Activated CD8-positive, alpha-beta memory T cell treated with anti-CD3 and anti-CD28 coated beads, Interleukin-2, amount 10 ng/mL, durations not matched to agents 7 days and 5 days (primary cell): ENCODE data around the gene RBMS1. TPM values are rescaled to one million over a fixed set of nuclear protein-coding genes. Genes with fewer than 3 reads are reported as not detected.

Source experiments
- ATAC-seq: fragments of 150-1000 bp; cut with Tn5 transposase; one replicate; pipeline ENCODE4 v1.10.0; 2021; ENCODE audit warnings: moderate library complexity
- CTCF ChIA-PET: fragments of 350-600 bp; sonication (Branson Sonifier 250); formaldehyde crosslinking; loops from one replicate; lab custom pipeline; 2021; ENCODE audit warnings: antibody characterized with exemption; lab: Charles Lee
- DNase-seq: peaks from one replicate; pipeline ENCODE4 v3.0.0-alpha.2; 2020
- H3K27ac Mint-ChIP-seq: one replicate; pipeline ENCODE4 v1.8.0; 2021; ENCODE audit warnings: mild to moderate bottlenecking, mixed read lengths
- H3K27me3 Mint-ChIP-seq: one replicate; pipeline ENCODE4 v1.8.0; 2021; ENCODE audit warnings: mixed read lengths
- H3K36me3 Mint-ChIP-seq: one replicate; pipeline ENCODE4 v1.8.0; 2021; ENCODE audit warnings: mild to moderate bottlenecking, mixed read lengths
- H3K4me1 Mint-ChIP-seq: one replicate; pipeline ENCODE4 v1.8.0; 2021; ENCODE audit warnings: mixed read lengths
- H3K4me3 Mint-ChIP-seq: one replicate; pipeline ENCODE4 v1.8.0; 2021; ENCODE audit warnings: mild to moderate bottlenecking, moderate library complexity, mixed read lengths
- H3K9me3 Mint-ChIP-seq: one replicate; pipeline ENCODE4 v1.8.0; 2022; ENCODE audit warnings: low read depth, mixed read lengths
- total RNA-seq, 2 experiments: library from RNA; stranded (reverse); gene quantifications; one replicate each; pipeline ENCODE4 v1.2.3, GENCODE V29; 2021

The RBMS1 gene
- total RNA-seq, 2 experiments from 2014 or later, result 41.8 to 54.9 TPM

GRCh38 chr2:160291382-160291781 is 202.2 kb downstream of the RBMS1 start:
- Mint-ChIP-seq H3K4me3 (no peak overlapping the region), H3K9me3 (no peaks in the 10 kb centered on the region), H3K27ac (no peak overlapping the region), H3K27me3 (no peaks in the 10 kb centered on the region), H3K4me1 (peaks cover 21% of the 10 kb centered on the region), H3K36me3 (peaks cover 46% of the 10 kb centered on the region)
- DNase-seq, result no peak
- CTCF ChIA-PET, result interaction anchor here (0.9 kb wide), 1 partner anchor 22 kb away, joined by 6 read pairs; no protein-coding TSS in a partner anchor
- ATAC-seq, result no peak

DNA sequence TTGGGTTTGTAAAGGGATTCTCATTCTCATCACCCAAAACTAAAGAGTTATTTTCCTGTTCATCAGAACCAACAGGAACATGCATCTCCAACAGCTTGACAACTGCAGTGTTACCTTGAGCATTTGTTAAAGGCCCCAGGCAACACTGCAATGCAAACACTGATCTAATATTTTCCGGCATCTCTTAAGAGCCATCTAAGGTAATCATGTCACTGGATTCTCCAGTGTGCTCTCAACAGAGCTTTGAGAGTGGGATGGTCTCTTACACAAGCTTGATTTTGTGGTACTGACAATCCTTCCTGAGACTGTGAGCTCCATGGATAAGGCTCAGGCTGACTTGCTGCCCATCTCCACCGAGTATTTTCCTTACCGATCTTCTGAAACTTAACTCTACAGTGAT is 203.0 kb downstream of the RBMS1 start:
- H3K27me3 Mint-ChIP-seq, result no peaks in the 10 kb centered on the region
- H3K4me1 Mint-ChIP-seq, result peaks cover 14% of the 10 kb centered on the region
- H3K4me3 Mint-ChIP-seq, result no peak overlapping the region
- CTCF ChIA-PET, result interaction anchor here (0.9 to 2.2 kb wide), 2 partner anchors 21 kb away, joined by 6 to 8 read pairs; no protein-coding TSS in a partner anchor
- H3K27ac Mint-ChIP-seq, result no peak overlapping the region
- ATAC-seq (no peak), DNase-seq (no peak)
- H3K36me3 Mint-ChIP-seq, result peaks cover 39% of the 10 kb centered on the region
- no peaks in the 10 kb centered on the region for H3K9me3 Mint-ChIP-seq

GRCh38 chr2:160289831-160290230 is 203.8 kb downstream of the RBMS1 start:
- H3K4me1 Mint-ChIP-seq, result peaks cover 7% of the 10 kb centered on the region
- no peak overlapping the region for H3K27ac Mint-ChIP-seq
- ATAC-seq (no peak), DNase-seq (no peak)
- CTCF ChIA-PET, result interaction anchor here (0.8 to 2.2 kb wide), 3 partner anchors 20 to 628 kb away, joined by 3 to 8 read pairs (median 3); no protein-coding TSS in a partner anchor
- peaks cover 35% of the 10 kb centered on the region for H3K36me3 Mint-ChIP-seq
- H3K4me3 Mint-ChIP-seq, result no peak overlapping the region
- H3K27me3 Mint-ChIP-seq, result no peaks in the 10 kb centered on the region
- no peaks in the 10 kb centered on the region for H3K9me3 Mint-ChIP-seq

DNA sequence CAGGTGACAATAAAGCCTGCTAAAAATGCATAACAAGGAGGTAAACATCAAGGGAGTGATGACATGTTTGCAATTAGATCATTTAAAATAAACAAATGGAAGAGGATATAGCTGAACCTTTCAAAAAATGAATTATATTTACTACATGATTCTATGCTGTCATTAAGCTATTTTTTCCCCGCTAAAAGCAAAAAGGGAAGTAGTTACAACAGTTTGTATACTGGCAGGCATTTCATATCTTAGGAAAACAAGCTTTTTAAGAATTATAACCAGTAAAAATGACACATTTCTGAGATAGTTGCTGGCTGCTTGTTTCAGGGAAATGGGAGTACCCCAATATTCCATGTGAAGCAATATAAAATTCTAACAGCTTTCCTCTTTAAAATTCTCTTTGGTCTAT is 204.5 kb downstream of the RBMS1 start:
- ATAC-seq (no peak), DNase-seq (no peak)
- Mint-ChIP-seq H3K27me3 (no peaks in the 10 kb centered on the region), H3K4me3 (no peak overlapping the region), H3K4me1 (peaks cover under 1% of the 10 kb centered on the region), H3K27ac (no peak overlapping the region), H3K36me3 (peaks cover 36% of the 10 kb centered on the region), H3K9me3 (no peaks in the 10 kb centered on the region)
- CTCF ChIA-PET, result interaction anchor here (0.8 to 2.2 kb wide), 4 partner anchors 19 to 681 kb away, joined by 3 to 8 read pairs (median 3); no protein-coding TSS in a partner anchor

- no peaks in the 10 kb centered on the region for H3K27me3 Mint-ChIP-seq
- H3K4me3 Mint-ChIP-seq, result no peak overlapping the region
- no peaks in the 10 kb centered on the region for H3K9me3 Mint-ChIP-seq
- H3K36me3 Mint-ChIP-seq, result peaks cover 37% of the 10 kb centered on the region
- ATAC-seq (no peak), DNase-seq (no peak)
- no peaks in the 10 kb centered on the region for H3K4me1 Mint-ChIP-seq
- no peak overlapping the region for H3K27ac Mint-ChIP-seq
- CTCF ChIA-PET, result interaction anchor here (1.0 to 2.2 kb wide), 2 partner anchors 18 to 682 kb away, joined by 3 to 8 read pairs; no protein-coding TSS in a partner anchor
Observed at GRCh38 chr2:160288324-160288723, 205.3 kb downstream of the RBMS1 start.

DNA sequence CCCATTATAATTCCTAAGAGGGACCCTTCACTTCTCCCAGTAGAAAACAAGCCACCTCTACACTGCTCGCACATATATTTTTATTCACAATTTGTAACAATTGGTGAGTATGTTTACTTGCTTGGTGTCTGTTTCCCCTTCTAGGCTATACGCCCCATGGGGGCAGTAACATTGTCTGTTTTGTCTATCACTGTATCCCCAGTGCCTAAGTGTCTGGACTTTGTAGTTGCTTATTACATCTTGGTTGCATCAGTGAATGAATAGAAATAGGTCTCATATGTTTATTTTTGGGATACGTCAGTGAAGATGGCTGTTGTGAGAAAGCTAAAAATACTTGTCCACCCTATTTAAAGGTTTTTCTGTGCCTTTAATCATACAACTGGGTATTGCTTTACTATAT is 206.1 kb downstream of the RBMS1 start:
- Mint-ChIP-seq H3K36me3 (peaks cover 37% of the 10 kb centered on the region), H3K27me3 (no peaks in the 10 kb centered on the region), H3K27ac (no peak overlapping the region), H3K9me3 (no peaks in the 10 kb centered on the region), H3K4me1 (no peaks in the 10 kb centered on the region), H3K4me3 (no peak overlapping the region)
- no peak for ATAC-seq
- CTCF ChIA-PET, result no interaction called here
- DNase-seq, result no peak

DNA sequence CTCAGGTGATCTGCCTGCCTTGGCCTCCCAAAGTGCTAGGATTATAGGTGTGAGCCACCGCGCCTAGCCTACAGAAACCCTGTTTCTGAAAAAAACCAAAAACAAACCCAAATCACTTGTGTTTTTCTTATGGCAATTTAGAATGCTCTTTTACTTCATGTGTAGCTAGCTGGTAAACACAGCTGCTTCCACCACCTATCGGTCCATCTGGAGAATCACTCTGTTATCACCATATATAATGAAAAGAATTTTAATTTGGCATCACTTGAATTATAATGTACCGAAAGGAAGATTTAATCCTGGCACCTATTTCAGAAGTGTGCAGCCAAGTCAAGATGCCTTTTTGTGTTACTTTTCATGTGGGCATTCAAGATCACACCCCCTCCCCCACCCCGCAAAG is 207.1 kb downstream of the RBMS1 start:
- Mint-ChIP-seq H3K4me1 (peaks cover 5% of the 10 kb centered on the region), H3K27ac (no peak overlapping the region), H3K36me3 (peaks cover 35% of the 10 kb centered on the region), H3K9me3 (no peaks in the 10 kb centered on the region), H3K27me3 (no peaks in the 10 kb centered on the region), H3K4me3 (no peak overlapping the region)
- CTCF ChIA-PET, result no interaction called here
- no peak for DNase-seq
- no peak for ATAC-seq

DNA sequence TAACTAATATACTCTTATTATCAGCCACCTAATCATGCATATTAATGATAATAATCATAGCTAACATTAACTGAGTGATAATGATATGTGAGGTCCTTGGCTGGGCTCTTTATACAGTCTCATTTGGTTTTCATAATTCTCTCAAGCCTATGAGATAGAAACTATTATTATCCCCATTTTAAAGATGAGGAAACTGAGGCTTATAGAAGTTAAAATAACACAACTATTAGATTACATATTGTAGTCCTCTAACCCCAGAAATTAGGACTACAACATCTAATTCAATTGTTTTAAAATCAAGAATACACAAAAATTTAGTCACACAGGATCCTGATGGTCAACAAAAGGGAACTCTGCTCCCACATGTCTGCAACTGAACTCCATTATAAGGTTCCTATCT is 209.9 kb downstream of the RBMS1 start:
- CTCF ChIA-PET, result interaction anchor here (1.1 kb wide), 1 partner anchor 11 kb away, joined by 3 read pairs; no protein-coding TSS in a partner anchor
- no peak for ATAC-seq
- peaks cover 54% of the 10 kb centered on the region for H3K36me3 Mint-ChIP-seq

GRCh38 chr2:160282063-160282580 is 211.5 kb downstream of the RBMS1 start:
- CTCF ChIA-PET, result interaction anchor here (0.6 to 1.3 kb wide), 3 partner anchors 11 to 712 kb away, joined by 3 to 4 read pairs (median 3); no protein-coding TSS in a partner anchor

More for the DNA sequence above, 209.9 kb downstream of the RBMS1 start:
- Mint-ChIP-seq H3K27ac (no peak overlapping the region), H3K4me3 (no peak overlapping the region), H3K4me1 (peaks cover 15% of the 10 kb centered on the region), H3K9me3 (no peaks in the 10 kb centered on the region), H3K27me3 (no peaks in the 10 kb centered on the region)
- DNase-seq, result no peak

DNA sequence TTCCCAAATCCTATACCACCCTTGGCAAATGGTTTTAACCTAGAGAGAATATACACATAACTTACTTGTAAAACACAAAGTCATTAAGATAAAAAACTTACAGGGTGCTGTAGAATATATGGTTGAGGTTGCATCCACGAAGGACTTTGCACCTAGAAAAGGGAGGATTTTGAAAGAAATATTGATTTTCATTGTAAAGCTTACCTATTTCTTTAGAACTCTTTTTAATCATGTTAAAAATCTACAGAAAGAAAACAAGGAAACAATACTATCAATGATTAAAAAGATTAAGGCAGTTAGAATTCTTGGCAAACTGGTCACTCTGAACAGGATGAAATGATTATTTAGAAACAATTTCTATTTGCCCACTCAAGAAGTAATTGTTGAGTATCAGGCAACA is 212.4 kb downstream of the RBMS1 start:
- Mint-ChIP-seq H3K4me3 (no peak overlapping the region), H3K4me1 (peaks cover 15% of the 10 kb centered on the region), H3K27me3 (no peaks in the 10 kb centered on the region), H3K36me3 (peaks cover 65% of the 10 kb centered on the region), H3K9me3 (no peaks in the 10 kb centered on the region), H3K27ac (no peak overlapping the region)
- CTCF ChIA-PET, result interaction anchor here (1.0 to 1.3 kb wide), 2 partner anchors 11 to 713 kb away, joined by 3 to 4 read pairs; no protein-coding TSS in a partner anchor
- no peak for DNase-seq
- no peak for ATAC-seq

More at GRCh38 chr2:160282063-160282580, 211.5 kb downstream of the RBMS1 start:
- H3K4me3 Mint-ChIP-seq, result no peak overlapping the region
- no peak for DNase-seq
- H3K4me1 Mint-ChIP-seq, result peaks cover 15% of the 10 kb centered on the region
- no peak for ATAC-seq
- H3K27ac Mint-ChIP-seq, result no peak overlapping the region
- H3K27me3 Mint-ChIP-seq, result no peaks in the 10 kb centered on the region
- H3K36me3 Mint-ChIP-seq, result peaks cover 61% of the 10 kb centered on the region
- H3K9me3 Mint-ChIP-seq, result no peaks in the 10 kb centered on the region

DNA sequence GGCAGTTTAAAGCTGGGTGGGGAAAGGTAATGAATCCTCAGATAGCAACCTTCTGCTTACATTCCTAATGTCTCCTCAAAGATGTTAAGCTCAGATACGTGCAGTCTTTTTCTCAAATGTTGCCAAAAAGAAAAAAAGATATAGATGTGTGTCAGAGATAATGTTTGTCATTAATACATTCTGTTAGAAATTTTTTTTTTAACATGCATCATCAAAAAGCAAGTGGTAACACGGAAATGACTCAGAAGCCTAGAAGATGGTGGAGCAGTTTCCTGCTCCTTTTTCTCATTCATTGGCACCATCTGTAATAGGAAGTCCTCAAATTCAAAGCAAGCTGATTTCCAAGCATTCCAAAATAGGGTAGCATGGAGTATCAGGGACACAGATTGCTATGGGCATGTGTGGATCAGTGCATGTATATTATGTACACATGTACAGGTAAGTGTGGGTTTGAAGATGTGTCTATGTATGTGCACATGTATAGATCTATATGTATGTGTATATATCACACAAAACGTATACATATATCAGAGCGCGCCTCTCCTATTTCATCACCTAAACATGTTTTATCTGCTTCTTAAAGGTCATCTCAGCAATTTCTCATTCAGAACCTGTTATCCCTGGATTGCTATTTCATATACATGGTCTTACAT is 213.7 kb downstream of the RBMS1 start:
- ATAC-seq (peak; percentile 27), DNase-seq (no peak)
- Mint-ChIP-seq H3K4me1 (peaks cover 15% of the 10 kb centered on the region), H3K27me3 (no peaks in the 10 kb centered on the region), H3K36me3 (peaks cover 72% of the 10 kb centered on the region), H3K4me3 (no peak overlapping the region), H3K27ac (peak overlapping the region; percentile 21), H3K9me3 (no peaks in the 10 kb centered on the region)
- CTCF ChIA-PET, result no interaction called here

GRCh38 chr2:160278879-160279177 is 214.8 kb downstream of the RBMS1 start:
- Mint-ChIP-seq H3K36me3 (peaks cover 67% of the 10 kb centered on the region), H3K4me1 (peaks cover 15% of the 10 kb centered on the region), H3K27ac (no peak overlapping the region), H3K4me3 (no peak overlapping the region), H3K27me3 (no peaks in the 10 kb centered on the region), H3K9me3 (no peaks in the 10 kb centered on the region)
- CTCF ChIA-PET, result no interaction called here
- ATAC-seq (no peak), DNase-seq (no peak)

- H3K9me3 Mint-ChIP-seq, result no peaks in the 10 kb centered on the region
- H3K4me1 Mint-ChIP-seq, result peaks cover 15% of the 10 kb centered on the region
- no peak overlapping the region for H3K27ac Mint-ChIP-seq
- peaks cover 69% of the 10 kb centered on the region for H3K36me3 Mint-ChIP-seq
- ATAC-seq (no peak), DNase-seq (no peak)
- no peaks in the 10 kb centered on the region for H3K27me3 Mint-ChIP-seq
- H3K4me3 Mint-ChIP-seq, result no peak overlapping the region
- CTCF ChIA-PET, result no interaction called here
Observed at GRCh38 chr2:160278101-160278878, 215.3 kb downstream of the RBMS1 start.
